HG02798 (cell line): ENCODE results near the gene SPRR5.

Experiments used
- ATAC-seq: cut with Tn5 transposase; IDR thresholded peaks from one replicate; pipeline ENCODE4 v1.9.1; 2021; ENCODE audit warnings: mild to moderate bottlenecking; ENCODE audit not compliant: unreplicated experiment, poor library complexity

SPRR5 gene

GRCh38 chr1:152941037-152941711 lies 5.8 kb upstream of the SPRR5 start:
- no peak for ATAC-seq

GRCh38 chr1:152942161-152942560 lies 4.8 kb upstream of the SPRR5 start:
- ATAC-seq: no peak

- ATAC-seq: no peak
These were observed 758 bp upstream of the SPRR5 start for GRCh38 chr1:152946248-152946647.

- ATAC-seq: no peak
These were observed 4.7 kb downstream of the SPRR5 start for GRCh38 chr1:152951711-152952110.

- ATAC-seq: no peak
These were observed 6.8 kb downstream of the SPRR5 start for GRCh38 chr1:152953761-152954160.

GRCh38 chr1:152954436-152954835 lies 7.4 kb downstream of the SPRR5 start:
- no peak for ATAC-seq

GRCh38 chr1:152957561-152957960 lies 10.6 kb downstream of the SPRR5 start:
- no peak for ATAC-seq

- ATAC-seq: no peak
These were observed 12.3 kb downstream of the SPRR5 start for GRCh38 chr1:152959273-152959672.

- no peak for ATAC-seq
These were observed 12.9 kb downstream of the SPRR5 start for GRCh38 chr1:152959801-152960451.

GRCh38 chr1:152960452-152961044 lies 13.5 kb downstream of the SPRR5 start:
- no peak for ATAC-seq

- no peak for ATAC-seq
These were observed 14.4 kb downstream of the SPRR5 start for GRCh38 chr1:152961226-152961891.

GRCh38 chr1:152962876-152963415 lies 15.9 kb downstream of the SPRR5 start:
- no peak for ATAC-seq

- no peak for ATAC-seq
These were observed 17.5 kb downstream of the SPRR5 start for GRCh38 chr1:152964536-152964935.

GRCh38 chr1:152965853-152966252 lies 18.8 kb downstream of the SPRR5 start:
- no peak for ATAC-seq

- peak; percentile 46 for ATAC-seq
These were observed 20.2 kb downstream of the SPRR5 start for GRCh38 chr1:152967201-152967600.

GRCh38 chr1:152968248-152968647 lies 21.2 kb downstream of the SPRR5 start:
- ATAC-seq: peak; percentile 91

- ATAC-seq: no peak
These were observed 22.0 kb downstream of the SPRR5 start for GRCh38 chr1:152969036-152969435.

GRCh38 chr1:152970495-152970894 lies 23.5 kb downstream of the SPRR5 start, which contains the start of gene SPRR4:
Gene SPRR4, plus strand, starts transcription at chr1:152970648. Its CDS starts 1,243 bp downstream, at chr1:152971891.
- ATAC-seq: no peak

GRCh38 chr1:152972196-152972886 lies 25.3 kb downstream of the SPRR5 start:
- no peak for ATAC-seq

GRCh38 chr1:152976688-152977087 lies 29.7 kb downstream of the SPRR5 start:
- ATAC-seq: no peak
